Panc1 (cell line): Measurements from ENCODE around the gene IQUB.

Source experiments
- TF ChIP-seq, protein P1 (sequence below): fragments of 450-650 bp; IDR thresholded peaks from 2 replicates; pipeline ENCODE4 v1.5.1; 2017; ENCODE audit warnings: mild to moderate bottlenecking
- TF ChIP-seq, protein P2 (sequence below), 2 experiments: IDR thresholded peaks; 2 replicates each; pipeline ENCODE4 v1.6.1; 2011 to 2012; ENCODE audit warnings: low read depth in 2 of 2, control low read depth in 1 of 2, low read length in 1 of 2, mild to moderate bottlenecking in 1 of 2, moderate library complexity in 1 of 2; ENCODE audit not compliant: insufficient read depth in 1 of 2

DNA sequence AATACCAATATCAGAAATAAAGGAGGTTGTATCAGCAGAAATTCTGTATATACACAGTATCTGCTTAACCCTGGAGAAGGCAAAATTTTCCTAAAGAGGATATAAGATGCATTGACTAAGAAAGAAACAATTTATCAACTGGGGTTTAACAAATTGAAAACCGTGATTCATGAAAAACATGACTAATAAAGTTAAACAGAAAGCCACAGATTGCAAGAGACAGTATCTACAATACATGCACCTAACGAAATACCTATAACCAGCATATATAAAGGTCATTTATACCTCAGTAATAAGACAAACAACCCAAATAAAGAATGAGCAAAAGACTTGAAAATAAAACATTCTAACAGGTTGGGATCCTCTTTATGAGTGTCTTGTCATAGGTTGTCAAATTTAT lies 101.8 kb downstream of the IQUB start:
- TF ChIP-seq, protein P1, sequence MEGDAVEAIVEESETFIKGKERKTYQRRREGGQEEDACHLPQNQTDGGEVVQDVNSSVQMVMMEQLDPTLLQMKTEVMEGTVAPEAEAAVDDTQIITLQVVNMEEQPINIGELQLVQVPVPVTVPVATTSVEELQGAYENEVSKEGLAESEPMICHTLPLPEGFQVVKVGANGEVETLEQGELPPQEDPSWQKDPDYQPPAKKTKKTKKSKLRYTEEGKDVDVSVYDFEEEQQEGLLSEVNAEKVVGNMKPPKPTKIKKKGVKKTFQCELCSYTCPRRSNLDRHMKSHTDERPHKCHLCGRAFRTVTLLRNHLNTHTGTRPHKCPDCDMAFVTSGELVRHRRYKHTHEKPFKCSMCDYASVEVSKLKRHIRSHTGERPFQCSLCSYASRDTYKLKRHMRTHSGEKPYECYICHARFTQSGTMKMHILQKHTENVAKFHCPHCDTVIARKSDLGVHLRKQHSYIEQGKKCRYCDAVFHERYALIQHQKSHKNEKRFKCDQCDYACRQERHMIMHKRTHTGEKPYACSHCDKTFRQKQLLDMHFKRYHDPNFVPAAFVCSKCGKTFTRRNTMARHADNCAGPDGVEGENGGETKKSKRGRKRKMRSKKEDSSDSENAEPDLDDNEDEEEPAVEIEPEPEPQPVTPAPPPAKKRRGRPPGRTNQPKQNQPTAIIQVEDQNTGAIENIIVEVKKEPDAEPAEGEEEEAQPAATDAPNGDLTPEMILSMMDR = no peak
- TF ChIP-seq, protein P2, sequence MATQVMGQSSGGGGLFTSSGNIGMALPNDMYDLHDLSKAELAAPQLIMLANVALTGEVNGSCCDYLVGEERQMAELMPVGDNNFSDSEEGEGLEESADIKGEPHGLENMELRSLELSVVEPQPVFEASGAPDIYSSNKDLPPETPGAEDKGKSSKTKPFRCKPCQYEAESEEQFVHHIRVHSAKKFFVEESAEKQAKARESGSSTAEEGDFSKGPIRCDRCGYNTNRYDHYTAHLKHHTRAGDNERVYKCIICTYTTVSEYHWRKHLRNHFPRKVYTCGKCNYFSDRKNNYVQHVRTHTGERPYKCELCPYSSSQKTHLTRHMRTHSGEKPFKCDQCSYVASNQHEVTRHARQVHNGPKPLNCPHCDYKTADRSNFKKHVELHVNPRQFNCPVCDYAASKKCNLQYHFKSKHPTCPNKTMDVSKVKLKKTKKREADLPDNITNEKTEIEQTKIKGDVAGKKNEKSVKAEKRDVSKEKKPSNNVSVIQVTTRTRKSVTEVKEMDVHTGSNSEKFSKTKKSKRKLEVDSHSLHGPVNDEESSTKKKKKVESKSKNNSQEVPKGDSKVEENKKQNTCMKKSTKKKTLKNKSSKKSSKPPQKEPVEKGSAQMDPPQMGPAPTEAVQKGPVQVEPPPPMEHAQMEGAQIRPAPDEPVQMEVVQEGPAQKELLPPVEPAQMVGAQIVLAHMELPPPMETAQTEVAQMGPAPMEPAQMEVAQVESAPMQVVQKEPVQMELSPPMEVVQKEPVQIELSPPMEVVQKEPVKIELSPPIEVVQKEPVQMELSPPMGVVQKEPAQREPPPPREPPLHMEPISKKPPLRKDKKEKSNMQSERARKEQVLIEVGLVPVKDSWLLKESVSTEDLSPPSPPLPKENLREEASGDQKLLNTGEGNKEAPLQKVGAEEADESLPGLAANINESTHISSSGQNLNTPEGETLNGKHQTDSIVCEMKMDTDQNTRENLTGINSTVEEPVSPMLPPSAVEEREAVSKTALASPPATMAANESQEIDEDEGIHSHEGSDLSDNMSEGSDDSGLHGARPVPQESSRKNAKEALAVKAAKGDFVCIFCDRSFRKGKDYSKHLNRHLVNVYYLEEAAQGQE (IDR thresholded peaks at IDR 0.05; ENCODE audit: insufficient read depth in 1 of 2, low read depth in 2 of 2, low read length in 1 of 2) = no peak
